Upper lobe of left lung (tissue), 4 donors: ENCODE results near the gene RAP1A.

Experiments used
- EP300 ChIP-seq, 4 donors: sonication (generic); formaldehyde crosslinking; IDR thresholded peaks; one replicate each; pipeline ENCODE4 v1.5.1; 2017; ENCODE audit warnings: antibody characterized with exemption in 4 of 4, control low read depth in 2 of 4
- TF ChIP-seq, protein P1 (sequence below), 6 experiments: fragments of 450-650 bp in 4 of 6; fragments of 200-600 bp in 2 of 6; sonication (generic) in 2 of 6; IDR thresholded peaks; one replicate each; pipeline ENCODE4 v1.5.1; 2016 to 2019; ENCODE audit warnings: antibody characterized with exemption in 6 of 6

- TF ChIP-seq, protein P1, sequence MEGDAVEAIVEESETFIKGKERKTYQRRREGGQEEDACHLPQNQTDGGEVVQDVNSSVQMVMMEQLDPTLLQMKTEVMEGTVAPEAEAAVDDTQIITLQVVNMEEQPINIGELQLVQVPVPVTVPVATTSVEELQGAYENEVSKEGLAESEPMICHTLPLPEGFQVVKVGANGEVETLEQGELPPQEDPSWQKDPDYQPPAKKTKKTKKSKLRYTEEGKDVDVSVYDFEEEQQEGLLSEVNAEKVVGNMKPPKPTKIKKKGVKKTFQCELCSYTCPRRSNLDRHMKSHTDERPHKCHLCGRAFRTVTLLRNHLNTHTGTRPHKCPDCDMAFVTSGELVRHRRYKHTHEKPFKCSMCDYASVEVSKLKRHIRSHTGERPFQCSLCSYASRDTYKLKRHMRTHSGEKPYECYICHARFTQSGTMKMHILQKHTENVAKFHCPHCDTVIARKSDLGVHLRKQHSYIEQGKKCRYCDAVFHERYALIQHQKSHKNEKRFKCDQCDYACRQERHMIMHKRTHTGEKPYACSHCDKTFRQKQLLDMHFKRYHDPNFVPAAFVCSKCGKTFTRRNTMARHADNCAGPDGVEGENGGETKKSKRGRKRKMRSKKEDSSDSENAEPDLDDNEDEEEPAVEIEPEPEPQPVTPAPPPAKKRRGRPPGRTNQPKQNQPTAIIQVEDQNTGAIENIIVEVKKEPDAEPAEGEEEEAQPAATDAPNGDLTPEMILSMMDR (IDR thresholded peaks at IDR 0.05), result no peak
- no peak for TF ChIP-seq EP300 (IDR thresholded peaks at IDR 0.05)
These were observed 31.9 kb upstream of the RAP1A start for GRCh38 chr1:111587509-111588174.
